ENCODE measurements around the gene VSIG10. TPM values are rescaled to one million over a fixed set of nuclear protein-coding genes. Genes with fewer than 3 reads are reported as not detected.

Gene VSIG10
- total RNA-seq, 4 donors from 2014 or later: 122 to 207 (median 155) TPM

DNA sequence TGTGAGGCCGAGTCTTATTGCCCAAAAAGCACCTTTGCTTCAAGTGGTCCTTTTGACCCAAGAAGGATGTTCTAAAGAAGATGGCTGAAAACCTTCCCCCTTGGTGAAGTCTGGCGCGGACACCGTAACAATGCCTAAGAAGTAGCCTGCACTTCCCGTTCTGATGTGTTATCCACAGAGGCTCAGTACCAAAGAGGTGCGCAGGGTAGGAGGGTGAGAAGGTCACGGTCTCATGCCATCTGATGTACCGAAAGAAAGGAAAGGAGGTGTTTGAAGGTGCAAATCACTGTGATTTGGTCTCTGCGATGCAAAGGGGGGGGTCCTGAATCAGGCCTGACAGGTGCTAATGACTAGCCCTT, 42.0 kb upstream of the VSIG10 start:
- Histone ChIP-seq H3K27me3 (no peaks in the 10 kb centered on the region), H3K27ac (no peak overlapping the region), H3K9me3 (no peaks in the 10 kb centered on the region), H3K36me3 (peaks cover 0 to 32% (median 9%) of the 10 kb centered on the region in 4 donors), H3K4me3 (no peak overlapping the region), H3K4me1 (no peaks in the 10 kb centered on the region)
- in situ Hi-C loops (cut with MboI; ENCODE audit: low pct_ligation_motif_present in 1 of 4, low pct_unique_long_range_greater_than_20kb in 1 of 4, low sequenced_read_pairs in 3 of 4) (no loop called here), intact Hi-C loops (cut with DNase I; ENCODE audit: low total_unique reads) (no loop called here)
- TF ChIP-seq POLR2A (IDR thresholded peaks at IDR 0.05) (no peak), POLR2AphosphoS5 (IDR thresholded peaks at IDR 0.05) (no peak), EP300 (IDR thresholded peaks at IDR 0.05; ENCODE audit: low read depth) (no peak), CTCF (IDR thresholded peaks at IDR 0.05) (no peak)
- no peak for DNase-seq
- 85 to 90% methylated on average over 2 to 9 of the region's 9 CpGs for WGBS, 2 donors (ENCODE audit: low coverage in 1 of 2)

DNA sequence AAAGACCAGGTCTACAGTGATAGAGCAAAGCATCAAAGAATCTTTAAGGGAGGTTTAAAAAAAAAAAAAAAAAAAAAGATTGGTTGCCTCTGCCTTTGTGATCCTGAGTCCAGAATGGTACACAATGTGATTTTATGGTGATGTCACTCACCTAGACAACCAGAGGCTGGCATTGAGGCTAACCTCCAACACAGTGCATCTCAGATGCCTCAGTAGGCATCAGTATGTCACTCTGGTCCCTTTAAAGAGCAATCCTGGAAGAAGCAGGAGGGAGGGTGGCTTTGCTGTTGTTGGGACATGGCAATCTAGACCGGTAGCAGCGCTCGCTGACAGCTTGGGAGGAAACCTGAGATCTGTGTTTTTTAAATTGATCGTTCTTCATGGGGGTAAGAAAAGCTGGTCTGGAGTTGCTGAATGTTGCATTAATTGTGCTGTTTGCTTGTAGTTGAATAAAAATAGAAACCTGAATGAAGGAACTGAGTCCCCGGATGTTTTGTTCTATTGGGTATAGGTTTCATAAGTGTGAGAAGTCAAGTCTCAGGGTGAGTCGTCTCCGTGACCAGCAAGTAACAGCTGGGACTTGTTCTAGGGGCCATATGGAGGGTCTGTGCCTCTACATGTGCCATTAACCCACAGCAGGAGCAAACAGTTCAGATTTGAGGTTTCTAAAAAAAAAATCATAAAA, 41.4 kb upstream of the VSIG10 start:
- H3K36me3 ChIP-seq: peaks cover 0 to 37% (median 11%) of the 10 kb centered on the region in 4 donors
- H3K9me3 ChIP-seq: no peaks in the 10 kb centered on the region
- no peaks in the 10 kb centered on the region for H3K4me1 ChIP-seq
- no peak overlapping the region for H3K27ac ChIP-seq
- intact Hi-C loops (cut with DNase I; ENCODE audit: low total_unique reads) (no loop called here), in situ Hi-C loops (cut with MboI; ENCODE audit: low pct_ligation_motif_present in 1 of 4, low pct_unique_long_range_greater_than_20kb in 1 of 4, low sequenced_read_pairs in 3 of 4) (no loop called here)
- H3K4me3 ChIP-seq: no peak overlapping the region
- DNase-seq: no peak
- TF ChIP-seq POLR2AphosphoS5 (IDR thresholded peaks at IDR 0.05): no peak
- TF ChIP-seq POLR2A (IDR thresholded peaks at IDR 0.05): no peak
- TF ChIP-seq EP300 (IDR thresholded peaks at IDR 0.05; ENCODE audit: low read depth): no peak
- no peak for TF ChIP-seq CTCF (IDR thresholded peaks at IDR 0.05)
- 76 to 78% methylated on average over 7 of the region's 7 CpGs for WGBS, 2 donors (ENCODE audit: low coverage in 1 of 2)
- H3K27me3 ChIP-seq: no peaks in the 10 kb centered on the region

DNA sequence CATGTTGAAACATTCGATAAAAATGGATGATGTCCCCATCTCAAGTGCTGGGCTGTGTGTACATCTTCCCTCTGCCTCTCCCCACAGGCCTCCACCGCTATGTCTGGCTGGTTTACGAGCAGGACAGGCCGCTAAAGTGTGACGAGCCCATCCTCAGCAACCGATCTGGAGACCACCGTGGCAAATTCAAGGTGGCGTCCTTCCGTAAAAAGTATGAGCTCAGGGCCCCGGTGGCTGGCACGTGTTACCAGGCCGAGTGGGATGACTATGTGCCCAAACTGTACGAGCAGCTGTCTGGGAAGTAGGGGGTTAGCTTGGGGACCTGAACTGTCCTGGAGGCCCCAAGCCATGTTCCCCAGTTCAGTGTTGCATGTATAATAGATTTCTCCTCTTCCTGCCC, 40.7 kb upstream of the VSIG10 start:
- in situ Hi-C loops (cut with MboI; ENCODE audit: low pct_ligation_motif_present in 1 of 4, low pct_unique_long_range_greater_than_20kb in 1 of 4, low sequenced_read_pairs in 3 of 4): no loop called here
- no peaks in the 10 kb centered on the region for H3K4me1 ChIP-seq

DNA sequence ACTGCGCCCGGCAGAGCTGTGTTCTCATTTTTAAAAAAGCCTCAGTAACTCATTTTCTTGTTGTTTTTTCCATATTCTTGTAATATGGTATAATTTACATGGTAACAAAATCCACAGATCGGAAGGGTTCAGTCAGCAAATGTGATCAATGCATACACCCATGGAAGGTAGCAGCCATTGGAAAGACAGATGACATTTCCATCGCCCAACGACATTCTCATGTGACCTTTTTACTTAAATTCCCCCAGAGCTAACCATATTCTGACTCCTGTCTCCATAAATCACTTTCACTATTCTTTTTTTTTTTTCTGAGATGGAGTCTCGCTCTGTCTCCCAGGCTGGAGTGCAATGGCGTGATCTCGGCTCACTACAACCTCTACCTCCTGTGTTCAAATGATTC, 37.0 kb upstream of the VSIG10 start:
- intact Hi-C loops (cut with DNase I; ENCODE audit: low total_unique reads): no loop called here
- Histone ChIP-seq H3K4me3 (no peak overlapping the region), H3K27me3 (no peaks in the 10 kb centered on the region), H3K4me1 (peaks cover 0 to 19% (median 17%) of the 10 kb centered on the region in 4 donors), H3K36me3 (peaks cover 0 to 52% (median 12%) of the 10 kb centered on the region in 4 donors), H3K27ac (no peak overlapping the region), H3K9me3 (no peaks in the 10 kb centered on the region)
- in situ Hi-C loops (cut with MboI; ENCODE audit: low pct_ligation_motif_present in 1 of 4, low pct_unique_long_range_greater_than_20kb in 1 of 4, low sequenced_read_pairs in 3 of 4): no loop called here
- no peak for DNase-seq
- WGBS, 2 donors (ENCODE audit: low coverage in 1 of 2): 99 to 100% methylated on average over 5 to 8 of the region's 8 CpGs
- no peak for TF ChIP-seq POLR2A (IDR thresholded peaks at IDR 0.05)
- no peak for TF ChIP-seq POLR2AphosphoS5 (IDR thresholded peaks at IDR 0.05)
- no peak for TF ChIP-seq CTCF (IDR thresholded peaks at IDR 0.05)
- TF ChIP-seq EP300 (IDR thresholded peaks at IDR 0.05; ENCODE audit: low read depth): no peak

More for the DNA sequence above, 40.7 kb upstream of the VSIG10 start:
- TF ChIP-seq POLR2AphosphoS5 (IDR thresholded peaks at IDR 0.05) (no peak), EP300 (IDR thresholded peaks at IDR 0.05; ENCODE audit: low read depth) (no peak), POLR2A (IDR thresholded peaks at IDR 0.05) (no peak), CTCF (IDR thresholded peaks at IDR 0.05) (no peak)
- peaks cover 0 to 45% (median 12%) of the 10 kb centered on the region in 4 donors for H3K36me3 ChIP-seq
- H3K9me3 ChIP-seq: no peaks in the 10 kb centered on the region
- 90 to 100% methylated on average over 1 to 13 of the region's 13 CpGs for WGBS, 2 donors (ENCODE audit: low coverage in 1 of 2)
- no peaks in the 10 kb centered on the region for H3K27me3 ChIP-seq
- no peak overlapping the region for H3K4me3 ChIP-seq
- DNase-seq: no peak
- H3K27ac ChIP-seq: no peak overlapping the region
- intact Hi-C loops (cut with DNase I; ENCODE audit: low total_unique reads): no loop called here
